Measurements from ENCODE around the gene ATP5PD. TPM values are rescaled to one million over a fixed set of nuclear protein-coding genes. Genes with fewer than 3 reads are reported as not detected.

Gene ATP5PD
- total and polyA plus RNA-seq, 2 of the 8 experiments (the other 6 are each of a cell fraction or from before 2014, with no cell fraction given): 335 to 407 TPM

- TF ChIP-seq ZNF274 (IDR thresholded peaks at IDR 0.05; ENCODE audit: borderline replicate concordance, extremely low read depth, low read length) (no peak), SP1 (IDR thresholded peaks at IDR 0.05; ENCODE audit: low read depth, low read length) (no peak), FOSL1 (IDR thresholded peaks at IDR 0.05; ENCODE audit: insufficient read depth, low read depth, low read length) (no peak), JUND (IDR thresholded peaks at IDR 0.05; ENCODE audit: low read length) (no peak), BCL11A (IDR thresholded peaks at IDR 0.05; ENCODE audit: low read depth in 2 of 2, low read length in 2 of 2) (no peak)
These were observed 54.5 kb downstream of the ATP5PD start (continued) for GRCh38 chr17:74992223-74992622.
